ENCODE data around the gene KRT4.

KRT4 gene

DNA sequence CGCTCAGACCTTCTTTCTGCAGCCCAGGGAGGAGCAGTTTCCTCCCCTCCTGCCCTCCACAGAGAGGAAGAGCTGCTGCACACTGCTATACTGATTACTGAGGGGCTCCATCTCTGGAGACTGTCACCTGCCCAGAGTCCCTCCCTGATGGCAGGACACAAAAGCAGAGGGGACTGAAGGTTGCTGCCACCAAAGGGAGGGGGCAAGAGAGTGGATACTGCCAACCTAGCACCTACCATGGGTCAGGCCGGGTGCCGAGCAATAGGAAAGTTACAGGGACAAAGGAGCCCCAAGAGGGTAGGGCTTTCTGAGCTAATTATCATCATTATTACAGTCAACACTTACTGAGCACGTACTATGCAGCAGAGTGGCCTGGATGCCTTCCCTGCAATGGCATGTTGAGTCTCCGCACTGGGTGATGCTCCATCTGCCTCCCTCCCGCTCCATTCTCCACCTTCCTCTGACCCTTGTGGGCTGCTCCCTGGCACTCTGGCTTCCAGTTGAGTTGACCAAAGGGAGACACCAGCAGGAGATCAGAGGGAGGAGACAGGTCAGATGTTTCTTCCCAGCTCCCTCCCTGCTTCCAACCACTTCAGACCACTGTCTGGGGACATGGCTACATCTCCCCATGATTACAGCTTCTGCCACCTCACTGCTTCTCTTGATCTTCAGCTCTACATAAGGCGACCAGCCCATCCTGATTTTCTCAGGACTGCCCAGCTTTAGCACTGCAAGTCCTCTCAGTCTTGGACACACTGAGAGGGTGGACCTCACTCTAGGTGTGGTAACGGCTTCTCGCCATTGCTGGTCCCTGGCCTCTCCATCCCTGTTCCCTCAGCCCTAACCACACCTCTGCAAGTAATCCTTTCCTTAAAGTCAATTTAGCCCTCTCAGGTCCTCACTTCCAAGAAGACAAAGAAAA, 22.8 kb upstream of the KRT4 start:
- DNase-seq (ENCODE audit: low spot score), result no peak

DNA sequence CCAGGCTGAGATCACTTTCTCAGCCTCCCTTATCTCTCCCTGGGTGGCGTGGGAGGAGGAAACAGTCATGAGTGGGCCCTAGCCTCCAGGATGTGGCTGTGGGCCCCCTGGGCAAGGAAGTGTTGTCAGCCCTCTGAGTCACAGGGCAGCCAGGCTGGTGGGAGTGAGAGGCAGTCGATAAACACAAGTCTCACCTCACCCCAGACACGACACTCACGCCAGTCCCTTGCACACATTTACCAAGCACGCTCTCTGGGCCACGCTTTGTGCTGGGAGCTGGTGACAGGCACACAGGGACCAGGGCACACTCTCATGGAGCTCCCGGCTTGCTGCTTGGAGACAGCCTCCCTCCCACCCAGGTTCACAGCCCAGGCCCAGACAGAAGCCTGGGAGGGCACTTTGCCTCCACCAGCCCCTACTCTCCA, 22.1 kb upstream of the KRT4 start:
- DNase-seq (ENCODE audit: low spot score), result no peak

DNA sequence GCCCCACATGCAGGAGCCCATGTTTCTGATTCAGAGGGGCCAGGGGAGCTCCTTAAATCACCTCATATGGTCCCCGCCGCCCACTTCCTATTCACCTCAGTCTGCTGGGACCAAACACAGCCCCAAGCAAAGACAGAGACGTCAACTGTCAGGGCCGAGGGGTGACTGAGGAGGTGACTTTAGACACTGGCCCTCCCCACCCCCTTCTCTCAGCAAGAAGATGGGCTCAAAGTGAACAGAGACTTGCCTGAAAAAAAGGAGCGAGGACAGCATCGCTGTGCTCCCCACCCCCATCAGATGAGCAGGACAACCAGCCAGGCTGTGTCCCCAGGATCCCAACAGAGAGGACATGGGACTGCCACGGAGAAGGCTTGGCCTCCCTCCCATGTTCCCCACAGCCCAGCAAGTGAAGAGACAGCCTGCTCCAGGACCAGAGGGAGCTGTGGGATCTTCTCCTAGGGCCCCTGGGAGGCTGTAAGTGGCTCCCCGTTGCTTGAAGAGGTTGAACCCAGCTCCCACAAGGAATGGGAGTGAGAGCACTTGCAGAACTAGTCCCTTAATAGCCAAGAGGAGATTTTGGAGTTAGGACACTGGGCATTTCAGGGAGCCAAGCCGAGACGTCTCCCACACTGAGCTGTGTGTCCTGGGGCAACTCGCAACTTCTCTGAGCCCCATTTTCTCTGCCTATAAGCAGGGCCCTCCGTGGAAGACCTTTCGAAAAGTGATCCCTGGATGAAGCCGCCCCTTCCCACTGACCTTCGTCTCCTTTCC, 21.5 kb upstream of the KRT4 start:
- DNase-seq (ENCODE audit: low spot score), result no peak

DNA sequence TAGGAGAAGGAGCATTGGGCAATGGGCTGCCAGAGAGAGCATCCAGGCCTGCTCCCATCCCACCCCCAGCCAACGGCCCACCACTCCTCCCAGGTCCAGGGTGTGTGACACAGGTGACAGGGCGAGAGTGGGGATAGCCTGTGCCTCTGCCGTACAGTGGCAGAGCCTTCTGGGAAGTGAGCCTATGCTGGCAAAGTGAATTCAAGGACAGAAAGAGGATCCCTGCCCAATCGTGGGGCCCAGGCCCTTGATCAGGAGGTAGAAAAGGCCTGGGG, 20.7 kb upstream of the KRT4 start:
- no peak for DNase-seq (ENCODE audit: low spot score)

DNA sequence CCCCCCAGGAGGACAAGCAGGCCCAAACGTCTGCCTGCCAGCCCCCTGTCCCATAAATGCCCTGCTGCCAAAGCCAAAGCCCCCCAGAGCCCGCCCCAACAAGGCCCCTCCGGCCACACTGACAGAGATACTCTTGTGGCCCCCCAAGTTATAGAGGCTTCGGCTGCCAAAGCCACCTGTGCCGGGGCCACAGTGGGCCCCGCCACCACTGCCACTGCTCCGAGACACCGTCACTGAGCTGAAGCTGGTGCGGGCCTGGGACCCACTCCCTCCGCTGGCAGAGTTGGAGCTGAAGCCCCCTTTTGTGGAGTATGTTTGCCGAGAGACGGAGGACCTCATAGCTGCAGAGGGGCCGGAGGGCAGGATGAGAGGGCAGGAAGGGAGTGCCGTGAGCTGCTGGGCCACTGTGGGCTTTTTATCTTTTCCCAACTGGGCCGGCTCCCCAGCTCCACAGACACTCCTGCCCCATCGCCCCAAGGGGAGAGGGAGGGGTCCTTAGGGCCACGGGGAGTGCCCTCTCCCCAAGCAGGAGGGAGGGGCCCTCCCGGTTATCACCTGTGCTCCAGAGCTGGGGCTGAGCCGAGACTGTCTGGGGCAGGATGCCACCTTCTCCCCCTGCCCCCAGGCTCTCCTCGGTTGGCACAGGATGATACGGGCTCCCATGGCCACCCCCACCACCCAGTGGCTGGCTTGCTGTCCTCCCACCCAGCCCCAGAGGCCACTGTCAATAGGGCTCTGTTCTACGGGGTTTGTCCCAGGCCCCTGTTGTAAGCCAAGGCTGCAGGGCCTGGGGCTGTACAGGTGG, 20.2 kb upstream of the KRT4 start, which contains the start of gene KRT79:
Gene KRT79 (minus strand): TSS at position 390 of the 805 bp plus-strand sequence. CDS start 51 bp downstream, at position 339.
- DNase-seq (ENCODE audit: low spot score), result no peak

DNA sequence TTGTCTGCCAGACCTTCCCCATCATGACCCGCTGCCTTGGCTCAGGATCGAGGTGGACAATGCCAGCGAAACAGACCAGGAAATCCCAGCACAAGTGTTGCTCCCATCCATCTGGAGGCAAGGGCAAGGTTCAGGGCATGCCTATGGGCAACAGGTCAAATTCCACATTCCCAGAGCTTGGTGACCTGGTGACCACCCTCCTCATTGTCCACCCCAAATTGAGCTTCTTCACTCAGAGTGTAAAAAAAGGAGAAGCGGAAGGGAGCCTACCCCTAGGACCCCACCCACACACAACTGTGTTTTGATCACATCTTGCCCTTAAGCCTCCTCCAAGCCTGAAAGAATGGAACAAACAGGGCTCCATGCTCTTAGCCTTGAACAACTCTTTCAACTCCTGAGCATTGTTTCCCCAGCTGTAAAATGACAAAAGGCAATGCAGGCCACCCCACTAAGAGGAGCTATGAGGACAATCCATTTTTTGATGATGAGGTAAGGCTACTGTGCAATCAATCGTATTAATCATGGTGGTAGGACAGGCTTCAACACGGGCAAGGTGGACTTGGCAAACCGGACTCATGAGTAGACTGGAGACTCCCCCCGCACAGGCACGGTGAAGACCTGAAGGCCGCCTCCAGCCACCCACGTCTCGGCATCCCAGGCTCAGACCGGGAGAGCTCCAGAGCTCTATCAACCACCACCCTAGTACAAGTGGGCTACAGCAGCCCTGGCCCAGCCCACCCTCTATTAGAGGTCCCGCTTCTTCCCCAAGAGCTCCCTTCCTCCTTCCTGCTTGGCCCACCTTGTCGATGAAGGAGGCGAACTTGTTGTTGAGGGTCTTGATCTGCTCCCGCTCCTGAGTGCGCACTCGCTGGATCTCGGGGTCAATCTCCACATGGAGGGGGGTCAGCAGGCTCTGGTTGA, 19.3 kb upstream of the KRT4 start:
- DNase-seq (ENCODE audit: low spot score), result no peak

DNA sequence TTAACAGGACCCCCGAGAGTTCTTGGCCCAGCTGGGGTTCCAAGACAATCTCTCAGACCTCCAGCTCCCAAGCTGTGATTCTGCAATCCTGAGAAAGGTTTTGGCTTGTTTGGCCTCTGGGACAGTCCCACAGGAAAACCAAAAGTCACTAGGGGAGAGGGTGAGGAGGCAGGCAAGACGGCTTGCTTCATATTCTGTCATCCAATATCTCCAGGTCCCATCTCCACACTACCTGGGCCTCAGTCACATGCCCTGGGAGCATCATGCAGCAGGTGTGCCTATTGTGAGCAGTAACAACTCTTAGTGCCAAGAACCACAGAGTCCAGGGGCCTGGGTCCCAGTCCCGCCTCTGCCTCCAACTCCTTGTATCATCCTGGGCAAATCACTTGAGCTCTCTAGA, 18.5 kb upstream of the KRT4 start:
- no peak for DNase-seq (ENCODE audit: low spot score)

DNA sequence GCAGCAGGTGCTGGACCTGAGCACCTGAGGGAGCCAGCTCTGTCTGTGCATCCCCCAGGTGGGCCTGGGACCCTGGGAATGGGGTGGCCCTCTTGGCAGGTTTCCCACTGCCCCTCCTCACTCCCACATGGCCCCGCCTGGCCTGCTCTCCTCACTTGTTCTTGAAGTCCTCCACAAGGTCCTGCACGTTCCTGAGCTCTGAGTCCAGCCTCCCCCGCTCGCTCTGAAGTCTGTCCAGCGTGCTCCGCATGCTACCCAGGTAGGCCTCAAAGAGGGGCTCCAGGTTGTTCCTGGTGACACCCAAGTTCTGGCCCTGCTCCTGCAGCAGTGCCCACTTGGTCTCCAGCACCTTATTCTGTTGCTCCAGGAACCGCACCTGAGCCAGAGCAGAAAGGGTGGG, 17.3 kb upstream of the KRT4 start:
- no peak for DNase-seq (ENCODE audit: low spot score)

DNA sequence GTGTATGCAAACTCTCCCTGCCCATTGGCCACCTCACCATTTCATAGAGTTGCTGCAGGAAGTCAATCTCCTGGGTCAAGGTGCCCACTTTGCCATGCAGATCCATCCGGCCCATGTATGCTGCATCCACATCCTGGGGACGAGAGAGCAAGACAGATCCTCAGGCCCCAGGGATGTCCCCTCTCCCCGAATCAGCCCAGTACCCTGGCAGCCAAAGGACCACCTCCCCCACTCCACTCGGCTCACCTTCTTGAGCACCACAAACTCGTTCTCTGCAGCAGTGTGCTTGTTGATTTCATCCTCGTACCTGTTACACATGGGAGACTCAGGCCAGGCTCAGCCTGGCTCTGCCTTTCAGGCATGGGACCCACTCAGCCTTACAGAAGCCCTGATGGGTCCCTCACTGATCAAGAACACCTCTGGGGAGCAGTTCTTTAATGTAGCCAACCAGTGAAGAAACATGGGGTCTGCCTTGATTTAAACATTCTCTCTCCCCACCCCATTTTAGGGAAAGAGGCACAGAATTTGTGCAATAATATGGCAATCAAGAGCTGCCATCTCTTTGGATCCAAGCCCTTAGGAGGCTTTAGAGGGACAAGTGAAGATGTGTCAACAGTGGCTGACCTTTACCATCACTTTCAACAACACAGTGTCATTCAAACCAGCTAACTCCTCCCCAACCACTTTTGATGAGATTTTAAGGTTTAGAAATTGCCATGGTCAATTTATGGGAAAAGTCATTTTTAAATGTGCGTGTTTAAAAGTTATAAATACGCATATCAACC, 16.3 kb upstream of the KRT4 start:
- no peak for DNase-seq (ENCODE audit: low spot score)

DNA sequence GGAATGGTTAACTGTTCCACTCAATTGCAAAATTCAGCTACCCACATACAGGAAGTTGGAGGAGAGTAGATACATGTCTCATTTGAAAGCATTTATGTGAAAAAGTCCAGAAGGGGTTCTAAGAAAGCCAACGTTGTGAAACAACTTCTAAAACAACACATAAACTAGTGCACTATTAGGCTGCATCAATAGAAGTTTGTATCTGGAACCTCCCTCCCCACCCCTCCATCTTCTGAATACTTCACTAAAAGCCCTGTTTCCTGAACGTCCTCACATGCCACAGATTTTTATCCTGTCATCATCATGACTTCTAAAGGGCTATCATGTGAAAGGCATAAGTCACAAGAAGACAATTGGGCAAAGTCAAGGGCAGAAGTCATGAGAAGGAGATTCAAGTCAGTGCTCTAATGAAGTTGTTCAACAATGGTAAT, 14.7 kb upstream of the KRT4 start:
- DNase-seq (ENCODE audit: low spot score), result no peak

DNA sequence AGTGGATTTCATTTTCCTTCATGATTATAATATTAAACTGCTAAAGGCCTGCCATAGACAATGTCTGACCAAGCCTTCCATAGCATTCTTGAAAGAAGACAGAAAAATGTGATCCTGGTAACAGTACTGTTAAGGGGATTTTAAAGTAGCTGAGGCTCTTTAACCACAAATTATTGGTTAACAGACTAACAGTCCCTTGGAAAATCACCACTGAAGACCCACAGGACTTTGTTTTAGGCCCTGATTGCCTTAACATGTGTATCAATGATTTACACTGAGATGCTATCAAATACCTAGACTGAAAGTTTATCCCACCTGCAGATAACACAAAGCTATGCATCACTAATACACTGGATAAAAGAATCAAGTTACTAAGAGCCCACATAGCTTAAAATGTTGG, 14.2 kb upstream of the KRT4 start:
- no peak for DNase-seq (ENCODE audit: low spot score)

DNA sequence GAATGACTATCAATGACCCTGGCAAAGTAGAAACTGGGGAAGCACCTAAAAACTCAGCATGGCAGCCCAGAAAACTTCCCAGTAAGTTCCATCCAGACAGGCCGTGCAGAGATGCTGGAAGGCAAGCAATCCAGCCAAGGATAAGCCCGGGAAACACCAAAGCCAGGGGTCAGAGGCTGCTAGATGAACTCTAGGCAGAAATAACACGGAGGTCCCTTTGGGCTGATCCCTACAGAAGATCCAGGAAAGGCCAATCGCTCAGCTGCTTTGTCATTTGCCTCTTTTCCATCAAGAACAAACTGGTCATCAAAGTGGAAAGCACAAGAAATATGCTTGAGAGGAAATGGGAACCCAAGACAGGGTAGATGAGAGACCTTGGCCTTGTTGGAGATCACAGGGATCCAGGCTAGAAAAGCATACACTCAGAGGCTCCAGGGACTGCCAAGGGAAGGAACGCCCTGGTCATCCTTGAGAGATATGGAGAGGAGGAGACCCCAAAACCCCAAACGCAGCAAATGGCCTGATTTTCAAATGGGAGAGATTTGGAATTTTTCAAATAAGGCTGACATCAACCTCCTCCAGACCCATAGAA, 13.7 kb upstream of the KRT4 start:
- DNase-seq (ENCODE audit: low spot score), result no peak

DNA sequence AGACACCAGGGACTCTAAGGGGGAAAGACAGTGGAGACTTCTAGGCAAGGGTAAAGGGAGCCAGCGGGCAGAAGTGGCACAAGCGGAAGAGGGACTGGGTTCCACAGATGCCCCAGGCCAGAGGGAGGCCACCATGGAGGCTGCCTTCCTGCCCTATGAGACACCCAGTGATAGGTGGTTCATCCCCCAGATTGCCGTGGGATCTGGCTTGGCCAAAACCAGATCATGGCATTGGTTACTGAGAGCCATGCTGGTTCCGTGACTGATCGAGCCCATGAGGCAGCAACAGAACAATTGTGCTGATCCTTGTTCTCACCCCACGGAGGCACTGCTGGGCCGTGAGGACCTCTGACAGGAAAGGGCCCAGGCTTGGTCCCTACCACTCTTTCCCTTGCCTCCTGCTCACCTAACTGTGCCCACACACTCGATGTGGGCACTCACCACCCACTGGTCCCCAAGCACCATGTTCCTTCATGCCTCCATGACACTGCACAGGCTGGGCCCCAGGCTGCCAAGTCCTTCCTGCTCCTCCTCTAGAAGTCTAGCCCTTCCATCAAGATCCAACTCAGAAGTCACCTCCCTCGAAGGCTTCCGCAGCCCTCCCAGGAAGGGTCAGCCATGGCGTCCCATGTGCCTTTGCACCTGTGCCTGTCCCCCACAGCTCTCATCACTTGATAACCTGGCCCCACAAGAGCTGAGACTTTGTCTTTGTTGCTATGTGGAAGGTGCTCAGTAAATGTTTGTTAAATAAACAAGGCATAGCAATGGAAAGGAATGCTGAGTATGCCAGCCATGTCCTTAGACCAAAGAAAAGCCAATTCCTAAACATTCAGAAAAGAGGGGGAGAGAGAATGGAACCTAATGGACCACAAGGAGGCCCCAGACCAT, 12.9 kb upstream of the KRT4 start:
- DNase-seq (ENCODE audit: low spot score), result no peak

DNA sequence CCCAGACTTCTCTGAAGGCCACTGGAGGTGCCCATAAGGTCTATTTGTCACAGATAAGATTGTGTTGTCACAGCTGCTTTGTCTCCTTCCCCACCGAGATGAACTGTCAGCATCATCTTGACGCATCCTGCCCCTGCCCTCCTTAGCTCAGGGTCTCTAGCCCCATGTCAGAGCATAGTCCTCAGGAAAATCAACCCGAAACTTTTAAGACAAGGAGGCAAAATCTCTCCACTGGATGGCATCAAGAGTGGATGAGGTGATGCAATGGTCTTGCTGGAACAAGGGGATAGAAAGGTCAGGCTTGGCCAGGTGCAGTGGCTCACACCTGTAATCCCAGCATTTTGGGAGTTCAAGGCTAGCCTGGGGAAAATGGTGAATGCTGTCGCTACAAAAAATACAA, 12.0 kb upstream of the KRT4 start:
- no peak for DNase-seq (ENCODE audit: low spot score)

DNA sequence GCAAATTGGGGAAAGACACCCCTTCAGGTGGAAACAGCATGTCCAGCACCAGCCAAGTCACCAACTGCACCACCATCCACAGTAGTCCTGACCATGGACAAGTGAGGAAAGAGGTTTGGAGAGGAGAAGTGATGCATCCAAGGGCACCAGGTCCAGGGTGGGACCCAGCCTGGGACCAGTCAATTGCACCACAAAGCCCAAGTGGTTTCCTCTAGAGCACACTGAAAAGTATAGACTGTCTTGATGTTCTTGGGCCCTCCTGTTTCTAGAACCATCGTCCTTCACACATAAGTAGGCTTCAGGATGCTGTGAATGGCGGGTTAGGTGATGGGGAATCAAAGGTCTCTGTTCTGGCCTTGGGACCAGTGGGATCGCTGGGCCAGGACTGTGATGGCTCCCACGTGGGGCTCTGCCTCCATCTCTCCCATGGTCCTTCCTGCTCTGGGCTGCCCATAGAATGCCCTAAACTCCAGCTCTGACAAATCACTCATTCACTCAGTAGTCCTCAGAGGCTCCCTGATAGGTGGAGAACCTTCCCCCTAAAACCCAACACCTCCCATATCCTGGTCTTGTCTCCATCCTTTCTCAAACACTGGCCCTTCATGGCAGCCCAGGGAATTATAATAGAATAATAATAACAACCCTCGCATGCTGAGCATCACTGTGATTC, 11.0 kb upstream of the KRT4 start:
- DNase-seq (ENCODE audit: low spot score), result no peak

DNA sequence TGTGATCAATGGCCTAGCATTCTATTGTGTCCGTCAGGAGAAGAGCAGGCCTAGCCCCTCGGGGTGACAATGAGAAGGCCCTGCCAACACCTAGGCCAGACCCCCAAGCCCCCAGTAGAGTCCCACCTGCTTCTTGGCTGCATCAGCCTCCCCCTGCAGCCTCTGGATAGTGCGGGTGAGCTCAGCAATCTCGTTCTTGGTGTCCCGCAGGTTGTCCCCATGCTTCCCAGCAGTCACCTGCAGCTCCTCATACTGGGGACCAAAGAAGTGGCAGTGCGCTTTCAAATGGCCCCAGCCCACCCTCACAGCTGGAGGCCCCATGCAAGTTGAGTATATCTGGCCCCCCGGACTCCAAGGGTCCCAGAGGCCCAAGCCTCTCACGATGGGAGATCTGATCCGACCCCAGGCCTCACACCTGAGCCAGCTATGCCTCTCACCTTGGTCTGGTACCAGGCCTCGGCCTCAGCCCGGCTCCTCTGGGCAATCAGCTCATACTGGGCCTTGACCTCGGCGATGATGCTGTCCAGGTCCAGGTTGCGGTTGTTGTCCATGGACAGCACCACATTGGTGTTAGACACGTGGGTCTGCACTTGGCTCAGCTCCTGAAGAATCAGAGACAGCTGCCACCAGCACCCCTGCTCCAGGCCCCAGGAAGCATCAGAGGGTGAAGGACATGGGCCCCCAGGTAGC, 10.0 kb upstream of the KRT4 start:
- no peak for DNase-seq (ENCODE audit: low spot score)

DNA sequence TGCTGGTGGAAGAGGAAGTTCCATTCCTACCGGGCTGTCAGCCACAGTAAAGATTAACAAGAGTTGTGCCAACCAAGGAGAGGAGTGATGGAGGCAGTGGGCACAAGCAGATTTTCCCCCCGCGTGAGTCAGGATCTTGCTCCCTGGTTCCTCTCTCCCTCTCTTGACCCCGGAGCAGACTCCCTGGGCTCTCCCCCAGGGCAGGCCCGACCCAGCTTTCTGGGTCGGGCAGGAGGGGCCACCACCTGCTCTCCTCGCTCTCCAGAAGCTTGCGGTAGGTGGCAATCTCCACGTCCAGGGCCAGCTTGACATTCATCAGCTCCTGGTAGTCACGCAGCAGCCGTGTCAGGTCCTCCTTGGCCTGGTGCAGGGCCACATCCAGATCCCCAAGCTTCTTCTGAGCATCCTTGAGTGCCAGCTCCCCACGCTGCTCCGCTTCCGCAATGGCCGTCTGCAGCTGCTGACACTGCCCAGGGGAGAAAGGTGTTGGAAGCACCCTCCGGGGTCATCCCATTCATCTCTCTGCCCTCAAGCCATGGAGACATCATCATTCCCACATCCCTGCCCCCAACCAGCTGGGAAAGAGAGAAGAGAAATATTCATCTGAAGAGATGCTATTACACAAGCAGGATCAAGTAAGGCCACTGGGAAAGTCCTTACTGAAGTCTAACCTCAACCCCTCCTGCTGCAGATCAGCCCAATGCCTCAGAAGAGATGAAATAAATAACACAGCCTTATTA, 9.0 kb upstream of the KRT4 start:
- no peak for DNase-seq (ENCODE audit: low spot score)

All from cerebellar cortex (tissue), 1 donor.